ENCODE results near the gene GSG1.
"Not testable (repeated sequence)": the region's sequence is repeated elsewhere in the genome, so short reads cannot be mapped to it uniquely, and the experiment has no call there.

The GSG1 gene

DNA sequence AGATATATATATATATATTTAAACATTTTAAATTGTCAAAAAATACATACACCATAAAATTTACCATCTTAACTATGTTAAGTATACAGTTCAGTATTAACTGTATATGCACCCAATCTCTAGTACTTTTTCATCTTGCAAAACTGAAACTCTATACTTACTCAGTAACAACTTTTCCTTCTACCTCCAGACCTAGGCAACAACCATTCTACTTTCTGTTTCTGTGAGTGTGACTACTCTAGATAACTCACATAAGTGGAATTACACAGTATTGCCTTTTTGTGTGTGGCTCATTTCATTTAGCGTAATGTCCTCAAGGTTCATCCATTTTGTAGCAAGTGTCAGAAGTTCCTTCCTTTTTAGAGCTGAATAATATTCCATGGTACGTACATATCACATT lies 51.0 kb downstream of the GSG1 start:
- no peak for DNase-seq

GRCh38 chr12:13049816-13050215 lies 53.7 kb downstream of the GSG1 start:
- DNase-seq = no peak

- DNase-seq = no peak
Observed at GRCh38 chr12:13046964-13047363, 56.5 kb downstream of the GSG1 start.

- no peak for DNase-seq
Observed at GRCh38 chr12:13045816-13046215, 57.7 kb downstream of the GSG1 start.

DNA sequence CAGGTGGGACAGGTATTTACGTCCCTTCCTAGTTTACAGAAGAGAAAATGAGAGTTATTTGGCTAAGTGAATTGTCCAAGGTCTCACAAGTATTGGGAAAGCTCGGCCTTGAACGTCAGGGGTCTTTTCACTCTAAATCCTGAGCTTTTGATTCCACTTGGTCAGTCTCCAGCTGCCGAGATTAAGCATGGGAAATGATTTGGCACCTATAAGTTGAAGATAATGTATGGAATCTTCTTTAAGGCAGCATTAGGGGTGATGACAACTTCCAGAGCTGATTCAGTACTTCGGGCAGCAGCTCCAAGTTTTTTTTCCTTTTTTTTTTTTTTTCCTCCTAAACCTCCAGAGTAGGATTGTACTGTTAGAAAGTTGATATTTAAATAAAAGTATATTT lies 58.6 kb downstream of the GSG1 start:
- no peak for DNase-seq

DNA sequence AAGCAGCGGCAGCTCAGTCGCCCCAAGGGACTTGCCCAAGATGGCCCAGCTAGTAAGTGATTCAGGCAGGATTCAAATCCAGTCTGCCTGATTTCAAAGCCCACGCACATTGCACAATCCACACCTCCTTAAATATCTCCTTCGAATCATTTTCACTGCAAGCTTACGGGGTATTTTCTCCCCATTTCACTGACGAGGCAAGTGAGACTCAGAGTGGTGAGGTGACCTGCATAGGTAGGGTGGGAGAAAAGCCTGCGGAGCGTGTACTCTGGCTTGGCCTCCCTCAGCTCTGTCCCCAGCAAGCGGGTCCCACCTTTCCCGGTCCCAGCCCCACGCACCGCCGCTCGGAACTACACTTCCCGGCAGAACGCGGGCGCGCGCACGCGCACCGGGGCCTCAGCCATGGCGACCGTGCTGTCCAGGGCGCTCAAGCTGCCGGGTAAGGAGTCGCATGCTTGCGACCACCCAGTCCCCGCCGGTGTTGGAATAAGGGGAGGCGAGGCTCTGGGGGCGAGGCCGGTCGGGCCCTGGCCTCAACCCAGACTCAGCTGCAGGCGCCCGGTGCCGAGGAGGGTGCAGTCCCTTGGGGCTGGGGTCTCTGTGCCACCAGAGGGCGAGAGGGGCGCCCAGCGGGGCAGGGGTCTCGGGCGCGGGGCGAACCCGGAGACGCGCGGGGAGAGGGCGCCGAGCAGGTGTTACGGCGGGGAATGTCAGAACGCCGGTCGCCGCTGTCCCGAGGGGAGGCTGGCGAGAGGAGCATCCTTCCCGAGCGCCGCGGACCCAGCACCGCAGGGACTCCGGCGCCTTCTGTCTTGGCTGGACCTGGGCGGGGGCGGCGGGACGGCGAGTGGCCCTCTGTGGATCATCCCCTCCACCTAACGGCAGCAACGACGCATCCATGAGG lies 59.2 kb downstream of the GSG1 start, which contains the start of gene FAM234B:
Gene FAM234B (plus strand): TSS at position 380 of the 904 bp plus-strand sequence. CDS start 23 bp downstream, at position 403.
- peak; percentile 76 to 93 (median 86) for DNase-seq

DNA sequence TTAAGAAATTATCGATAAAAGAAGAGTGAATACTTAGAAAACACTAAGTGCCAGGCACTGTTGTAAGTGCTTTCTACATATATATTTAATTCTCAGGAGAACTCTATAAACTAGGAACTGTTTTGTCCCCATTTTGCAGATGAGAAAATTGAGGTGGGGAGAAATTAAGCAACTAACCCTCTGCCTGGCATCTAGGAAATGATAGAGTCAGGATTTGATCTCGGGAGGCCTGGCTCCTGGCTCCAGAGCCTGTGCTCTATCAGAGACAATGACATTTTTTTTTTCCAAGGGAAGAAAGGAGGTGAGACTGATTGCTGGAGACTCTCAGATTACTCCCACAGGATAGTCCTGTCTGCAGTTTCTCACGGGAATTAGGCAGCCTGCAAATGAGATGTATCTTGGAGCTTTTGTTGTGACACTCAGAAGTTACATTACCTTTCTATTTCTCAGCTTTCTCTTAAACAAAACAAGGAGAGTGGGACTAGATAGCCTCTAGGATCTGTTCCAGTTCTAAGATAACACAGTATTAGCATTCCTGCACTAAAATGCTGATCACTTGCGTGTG lies 60.7 kb downstream of the GSG1 start:
- DNase-seq = no peak

DNA sequence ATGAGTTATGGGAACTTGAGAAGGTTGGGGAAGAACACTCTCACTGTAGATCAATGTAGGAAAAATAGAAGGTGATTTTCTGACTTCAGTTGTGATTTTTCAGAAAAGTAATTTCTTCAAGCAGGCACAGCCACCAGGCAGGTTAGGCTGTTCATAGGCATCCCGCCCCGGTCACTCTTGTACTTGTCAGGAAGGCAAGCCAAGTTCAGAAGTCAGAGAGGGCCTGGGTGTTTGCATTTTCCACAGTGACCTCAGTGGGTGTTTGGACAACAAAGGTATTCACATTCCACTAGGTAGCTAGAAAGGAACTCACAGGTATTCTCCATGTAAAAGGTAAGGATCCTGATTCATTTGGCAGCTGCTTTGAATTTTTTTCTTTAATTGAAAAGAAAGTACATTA lies 62.2 kb downstream of the GSG1 start:
- DNase-seq = no peak

- no peak for DNase-seq
Observed at GRCh38 chr12:13039328-13039956, 64.0 kb downstream of the GSG1 start.

- DNase-seq = no peak
Observed at GRCh38 chr12:13038491-13039161, 64.8 kb downstream of the GSG1 start.

DNA sequence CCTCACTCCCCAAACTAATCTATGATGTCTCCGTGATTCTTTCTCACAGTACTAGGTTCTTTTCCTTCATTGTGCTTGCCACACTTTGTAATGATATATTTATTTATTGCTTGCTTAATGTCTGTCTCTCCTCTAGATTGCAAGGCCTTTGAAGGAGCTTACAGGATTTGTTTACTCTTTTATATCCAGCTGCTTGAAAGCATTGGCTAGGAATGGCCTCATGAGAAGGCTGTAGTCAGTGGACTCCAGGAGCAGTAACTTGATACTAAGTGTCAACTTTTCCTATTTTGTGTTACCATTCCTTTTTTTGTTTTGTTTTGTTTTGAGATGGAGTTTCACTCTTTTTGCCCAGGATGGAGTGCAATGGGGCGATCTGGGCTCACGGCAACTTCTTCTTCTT lies 66.6 kb downstream of the GSG1 start:
- no peak for DNase-seq

- DNase-seq = not testable (repeated sequence)
Observed at GRCh38 chr12:13035335-13035734, 68.1 kb downstream of the GSG1 start.
